Left kidney (tissue), 2 donors: ENCODE results near the gene RHOT1. TPM values are rescaled to one million over a fixed set of nuclear protein-coding genes. Genes with fewer than 3 reads are reported as not detected.
"Not testable (repeated sequence)": the region's sequence is repeated elsewhere in the genome, so short reads cannot be mapped to it uniquely, and the experiment has no call there.

Experiments used
- DNase-seq: peaks from one replicate; pipeline ENCODE4 v3.0.0-alpha.2; 2013
- polyA plus RNA-seq: library from polyadenylated mRNA; unstranded; fragments of 120-200 nt; gene quantifications from one replicate; pipeline ENCODE4 v1.2.1, GENCODE V29; 2013; ENCODE audit not compliant: insufficient read length

RHOT1 gene
- polyA plus RNA-seq, 1 donor, result 61.7 TPM

DNA sequence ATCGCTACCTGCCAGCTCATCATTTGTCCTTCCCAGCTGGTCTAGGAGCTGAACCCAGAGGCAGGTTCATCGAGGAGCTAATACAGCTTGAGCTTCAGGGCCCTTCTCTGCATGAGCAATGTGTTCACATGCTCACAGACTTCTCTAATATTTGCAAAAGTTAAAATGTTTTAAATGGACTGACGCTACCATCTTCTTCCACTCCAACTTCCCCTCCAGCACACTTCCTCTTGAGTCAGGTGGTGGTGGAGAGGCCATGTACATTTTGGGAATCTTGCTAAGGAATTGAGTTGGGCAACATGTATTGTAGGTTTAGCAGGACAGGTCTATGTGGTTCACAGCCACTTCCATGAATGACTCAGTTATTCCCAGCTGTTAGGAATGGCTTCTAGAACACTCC, 21.6 kb upstream of the RHOT1 start:
- DNase-seq, result no peak

GRCh38 chr17:32123782-32124181, 18.5 kb upstream of the RHOT1 start:
- DNase-seq, result no peak

- no peak for DNase-seq
These were observed 17.1 kb upstream of the RHOT1 start for GRCh38 chr17:32124985-32125847.

GRCh38 chr17:32125848-32126153, 16.5 kb upstream of the RHOT1 start:
- no peak for DNase-seq

- DNase-seq, result no peak
These were observed 16.0 kb upstream of the RHOT1 start for GRCh38 chr17:32126325-32126724.

- DNase-seq, result no peak
These were observed 15.6 kb upstream of the RHOT1 start for GRCh38 chr17:32126746-32127145.

DNA sequence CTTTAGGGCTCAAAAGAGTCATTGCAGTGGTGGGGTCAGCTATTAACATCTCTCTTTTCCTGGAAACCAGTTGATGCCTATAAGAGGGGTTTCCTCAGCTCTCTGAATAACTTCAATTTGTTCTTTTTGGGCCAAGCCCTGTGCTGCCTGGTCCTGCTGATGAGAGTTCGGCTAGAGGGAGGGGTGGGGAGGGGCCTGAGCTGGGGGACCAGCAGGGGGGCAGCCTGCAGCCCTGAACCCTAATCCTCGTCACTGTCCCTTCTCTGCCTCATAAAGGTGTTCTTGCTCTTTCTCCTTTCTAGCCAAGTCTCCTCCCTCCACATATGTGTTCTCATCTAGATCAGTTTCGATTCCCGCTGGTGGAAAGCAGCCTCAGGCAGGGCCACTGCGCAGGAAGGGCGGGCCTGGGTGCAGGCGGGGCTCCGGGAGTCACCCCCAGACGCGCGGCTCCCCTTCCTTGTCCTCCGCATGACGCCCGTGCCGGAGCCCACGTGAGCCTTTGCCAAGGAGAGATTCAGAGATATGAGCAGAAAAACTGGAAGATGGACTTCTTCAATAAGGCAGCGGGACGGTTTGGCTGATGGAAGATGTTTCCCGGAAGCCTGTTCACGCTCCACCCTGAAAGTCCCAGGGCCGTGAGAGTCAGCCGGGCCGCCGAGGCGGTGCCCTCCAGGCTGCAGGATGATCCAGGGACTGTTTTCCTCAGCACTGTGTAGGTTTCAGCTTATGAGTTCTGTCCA, 15.0 kb upstream of the RHOT1 start:
- peak; percentile 43 for DNase-seq

- not testable (repeated sequence) for DNase-seq
These were observed 13.8 kb upstream of the RHOT1 start for GRCh38 chr17:32128470-32128869.

- not testable (repeated sequence) for DNase-seq
These were observed 6.7 kb upstream of the RHOT1 start for GRCh38 chr17:32135497-32136117.

GRCh38 chr17:32136856-32137255, 5.4 kb upstream of the RHOT1 start:
- no peak for DNase-seq

- not testable (repeated sequence) for DNase-seq
These were observed 2.8 kb upstream of the RHOT1 start for GRCh38 chr17:32139504-32139903.

DNA sequence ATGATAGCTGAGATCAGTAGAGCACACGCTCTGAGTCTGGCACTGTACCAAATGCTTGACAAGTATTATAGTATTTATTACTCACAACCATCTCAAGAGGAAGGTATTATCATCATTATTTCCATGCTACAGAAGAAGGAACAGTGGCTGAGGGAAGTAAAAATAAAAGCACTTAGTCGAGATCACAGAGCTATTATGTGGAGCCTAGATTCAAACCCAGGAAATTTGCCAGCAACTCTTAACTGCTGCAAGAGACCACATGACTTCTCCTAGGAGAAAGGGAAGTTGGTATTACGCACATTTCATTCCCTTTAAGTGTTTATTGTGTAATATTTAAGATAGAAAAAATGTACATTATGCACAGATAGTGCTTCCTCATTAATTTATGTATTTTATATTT, 1.0 kb upstream of the RHOT1 start:
- DNase-seq, result peak; percentile 44

DNA sequence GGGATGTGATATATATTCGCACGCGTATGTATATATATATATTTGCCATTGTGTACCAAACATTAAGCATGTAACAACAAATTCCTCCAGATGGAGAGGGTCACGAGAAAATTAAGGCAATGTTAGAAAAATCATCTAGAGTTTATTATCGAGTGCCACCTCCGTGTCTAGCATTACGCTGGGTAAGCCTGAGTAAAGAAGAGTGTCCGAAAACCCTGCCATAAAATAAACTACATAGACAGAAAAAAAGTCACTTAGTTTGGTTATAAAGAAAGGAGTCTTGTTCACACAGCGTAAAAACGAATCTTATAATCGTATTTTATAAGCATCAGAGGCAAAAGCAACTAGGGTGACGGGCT, 644 bp upstream of the RHOT1 start:
- DNase-seq, result no peak

DNA sequence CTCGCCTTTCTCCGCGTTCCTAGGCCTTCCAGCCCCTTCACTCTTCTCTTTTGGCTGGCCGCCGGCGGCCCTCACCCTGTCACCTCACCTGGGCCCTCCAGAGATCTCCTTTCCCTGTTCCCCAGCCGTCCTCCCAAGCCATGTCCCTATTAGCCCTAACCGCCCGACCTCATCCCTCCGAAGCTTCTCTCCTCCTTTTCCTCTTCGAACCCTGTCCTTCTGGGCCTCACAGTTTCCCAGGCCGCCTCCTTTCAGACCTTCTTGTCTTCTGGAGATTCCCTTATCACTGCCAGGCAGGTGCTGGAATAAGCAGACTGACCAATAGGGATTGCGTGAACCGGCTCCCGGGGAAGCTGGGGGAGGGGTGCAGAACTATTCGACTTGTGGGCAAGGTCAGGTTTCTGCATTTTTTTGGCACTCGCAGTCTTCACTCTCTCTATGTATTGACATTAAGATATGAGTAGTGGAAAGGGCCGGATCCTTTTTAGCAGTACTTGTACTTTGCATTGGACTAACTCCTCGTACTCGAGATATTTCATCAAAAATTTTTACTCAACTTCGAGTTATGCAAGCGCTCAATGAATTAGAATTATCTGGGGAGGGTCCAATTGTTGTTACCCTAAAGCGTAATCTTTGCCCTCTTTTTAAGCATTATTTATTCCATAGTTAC, 690 bp downstream of the RHOT1 start:
- DNase-seq, result peak; percentile 50

GRCh38 chr17:32143527-32143870, 1.2 kb downstream of the RHOT1 start:
- DNase-seq, result no peak

DNA sequence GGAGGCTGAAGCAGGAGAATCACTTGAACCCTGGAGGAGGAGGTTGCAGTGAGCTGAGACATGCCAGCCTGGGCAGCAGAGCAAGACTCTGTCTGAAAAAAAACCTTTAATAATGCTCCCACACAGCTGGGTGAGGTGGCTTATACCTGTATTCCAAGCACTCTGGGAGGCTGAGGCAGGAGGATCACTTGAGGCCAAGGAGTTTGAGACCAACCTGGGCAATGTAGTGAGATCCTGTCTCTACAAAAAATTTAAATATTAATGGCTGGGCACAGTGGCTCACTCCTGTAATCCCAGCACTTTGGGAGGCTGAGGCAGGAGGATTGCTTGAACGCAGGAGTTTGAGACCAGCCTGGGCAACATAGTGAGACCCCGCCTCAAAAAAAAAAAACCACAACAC, 2.1 kb downstream of the RHOT1 start:
- DNase-seq, result not testable (repeated sequence)

GRCh38 chr17:32148351-32148750, 6.0 kb downstream of the RHOT1 start:
- DNase-seq, result no peak

DNA sequence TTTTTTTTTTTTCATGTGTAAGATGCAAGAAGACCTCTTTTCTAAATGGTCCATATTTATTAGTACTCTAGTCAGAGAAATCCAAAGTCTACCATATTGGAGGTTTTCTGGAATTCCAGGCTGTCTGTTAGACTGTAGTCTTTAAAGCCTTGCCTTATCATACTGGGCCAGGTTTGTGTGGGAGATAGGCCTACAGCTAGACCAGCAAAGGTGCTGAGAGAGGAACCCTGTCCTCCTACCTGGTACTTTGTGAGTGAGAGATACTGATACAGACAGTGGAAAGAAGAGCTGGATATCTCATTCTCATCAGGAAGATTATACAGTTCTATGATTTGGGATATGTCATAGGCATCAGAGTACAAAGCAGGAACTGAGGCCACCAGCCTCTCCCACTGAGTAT, 8.1 kb downstream of the RHOT1 start:
- no peak for DNase-seq

- no peak for DNase-seq
These were observed 9.8 kb downstream of the RHOT1 start for GRCh38 chr17:32152130-32152529.

DNA sequence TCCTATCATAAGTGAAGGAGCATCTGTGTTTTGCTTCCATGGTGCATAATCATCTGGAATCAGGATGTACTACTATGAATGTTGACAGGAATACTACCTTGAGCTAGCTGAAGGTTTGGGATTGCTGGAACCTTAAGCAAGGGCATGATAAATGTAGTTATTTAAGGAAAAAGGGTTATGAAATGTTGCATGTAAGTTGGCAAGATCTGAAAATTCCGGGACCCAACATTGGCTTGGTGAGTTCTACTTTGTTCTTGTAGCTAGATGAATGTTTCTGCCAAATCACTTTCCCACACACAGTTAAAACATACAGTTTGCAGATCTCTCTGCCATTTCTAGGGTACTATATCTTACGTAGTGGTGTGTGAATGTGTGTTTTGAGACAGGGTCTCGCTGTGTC, 13.6 kb downstream of the RHOT1 start:
- no peak for DNase-seq

- DNase-seq, result no peak
These were observed 14.4 kb downstream of the RHOT1 start for GRCh38 chr17:32156656-32157055.

- DNase-seq, result no peak
These were observed 14.9 kb downstream of the RHOT1 start for GRCh38 chr17:32157225-32157624.
